ENCODE measurements around the gene TRPV5.

TRPV5 gene

DNA sequence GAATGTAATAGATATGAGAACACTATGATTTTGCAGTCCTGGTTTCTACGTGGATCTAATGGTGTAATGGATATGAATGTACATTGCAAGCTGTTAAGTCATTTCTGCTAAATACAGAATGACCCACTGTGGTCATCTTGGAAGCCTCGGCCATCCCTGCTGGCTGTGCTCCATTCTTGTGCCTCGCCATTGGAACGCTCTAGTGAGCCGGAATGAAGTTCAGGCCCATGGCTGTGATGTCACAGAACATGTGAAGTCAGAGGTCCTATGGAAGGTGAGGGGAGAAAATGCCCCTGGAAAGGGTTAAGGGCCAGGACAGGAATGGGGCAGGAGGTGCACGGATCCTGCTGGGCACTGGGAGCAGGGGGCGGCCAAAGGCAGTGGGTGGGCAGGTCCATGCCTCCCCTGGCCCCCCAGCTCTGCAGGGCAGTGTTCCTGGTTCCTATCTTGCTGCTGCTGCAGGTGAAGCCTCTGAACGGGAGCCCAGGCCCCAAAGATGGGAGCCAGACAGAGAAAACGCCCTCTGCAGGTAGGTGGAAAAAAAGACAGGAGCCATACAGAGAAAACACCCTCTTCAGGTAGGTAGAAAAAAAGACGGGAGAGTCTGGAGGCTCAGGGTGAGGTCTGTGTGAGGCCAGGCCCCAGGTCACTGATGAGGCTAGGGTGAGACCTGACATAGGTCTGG is 5.8 kb upstream of the TRPV5 start, which contains the start of gene LLCFC1:
Gene LLCFC1, plus strand, starts transcription at position 259 of the 685 bp plus-strand sequence. Its CDS starts 138 bp downstream, at position 397.
- DNase-seq = no peak

DNA sequence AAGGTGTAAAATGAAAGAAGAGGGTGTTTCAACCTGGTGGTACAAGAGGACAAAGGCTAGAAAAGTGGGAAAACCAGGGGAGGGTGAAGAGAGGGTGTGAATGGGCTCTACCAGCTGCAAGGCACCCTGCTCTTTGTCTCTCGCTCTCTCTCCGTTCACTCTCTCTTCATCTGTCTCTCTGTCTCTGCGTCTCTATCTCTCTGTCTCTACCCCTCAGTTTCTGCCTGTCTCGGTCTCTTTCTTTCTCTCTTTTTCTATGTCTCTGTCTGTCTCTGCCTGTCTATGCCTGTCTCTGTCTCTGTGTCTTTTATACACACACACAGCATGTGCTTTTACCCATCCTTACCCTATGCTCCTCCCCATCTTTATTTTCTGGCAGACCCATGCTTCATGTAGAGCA is 5.1 kb upstream of the TRPV5 start:
- no peak for DNase-seq

DNA sequence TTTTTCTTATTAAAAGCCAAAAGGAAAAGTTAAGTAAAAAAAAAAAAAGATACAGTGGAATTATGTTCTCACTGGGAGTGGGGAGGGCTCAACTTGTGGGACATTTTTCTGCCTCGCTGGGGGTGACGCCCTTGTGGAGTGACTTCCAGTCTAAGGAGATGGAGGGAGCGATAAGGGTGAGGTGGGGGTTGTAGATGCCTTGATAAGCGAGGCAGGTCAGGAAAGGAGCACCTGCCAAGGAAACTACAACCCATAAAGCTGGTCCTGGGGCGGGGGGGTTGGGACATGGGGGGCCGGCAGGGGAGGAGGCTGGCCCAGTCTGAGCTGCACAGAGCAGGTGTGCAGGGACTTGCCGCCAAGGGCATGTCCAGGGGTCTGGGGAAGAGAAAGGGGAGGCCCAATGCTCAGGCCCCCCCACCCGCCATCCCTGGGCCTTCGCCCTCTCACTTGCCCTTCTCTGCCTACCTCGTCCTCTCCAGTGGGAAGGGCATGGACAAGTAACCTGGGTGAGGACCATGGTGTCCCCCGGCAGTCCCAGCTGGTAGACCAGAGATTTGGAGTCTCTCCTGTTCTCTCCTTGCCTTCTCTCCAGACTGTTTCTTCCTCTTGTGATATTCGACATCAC is 2.5 kb upstream of the TRPV5 start:
- DNase-seq = no peak

DNA sequence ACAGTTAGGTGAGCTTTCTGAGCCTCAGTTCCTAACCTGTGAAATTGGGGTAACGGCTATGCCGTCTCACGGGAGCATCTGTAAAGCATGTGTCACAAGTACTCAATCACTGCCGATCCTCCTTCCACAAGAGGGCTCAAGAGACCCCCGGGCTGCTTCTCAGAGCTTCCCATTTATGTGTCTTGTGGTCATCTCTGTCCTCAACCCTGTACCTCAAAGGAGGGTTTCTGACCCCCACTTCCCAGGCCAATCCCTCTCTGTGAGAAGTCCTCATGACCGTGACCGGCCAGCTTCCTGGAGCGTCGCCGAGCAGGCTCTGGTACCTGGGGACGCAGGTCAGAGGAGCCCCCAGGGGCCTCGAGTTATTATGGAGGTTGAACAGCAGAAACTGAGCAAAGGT is 510 bp upstream of the TRPV5 start:
- DNase-seq = no peak

DNA sequence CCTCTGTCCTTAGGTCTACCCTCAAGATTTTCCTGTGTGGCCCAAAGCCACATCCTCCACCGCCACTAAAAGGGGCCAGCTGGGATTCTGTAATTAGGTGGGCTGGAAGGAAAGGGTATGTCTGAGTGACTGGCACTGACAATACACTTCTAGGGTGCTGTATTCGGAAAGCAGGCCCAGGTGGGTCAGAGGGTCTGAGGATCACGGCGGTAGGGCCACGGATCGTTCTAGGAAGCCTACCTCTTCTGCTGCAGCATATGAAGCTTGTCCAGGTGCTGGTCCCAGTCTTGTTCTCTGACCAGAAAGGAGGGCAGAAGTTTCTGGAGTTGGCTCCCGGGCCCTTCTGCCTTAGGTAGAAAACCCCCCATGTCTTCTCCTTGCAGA is 462 bp downstream of the TRPV5 start:
- no peak for DNase-seq

- no peak for DNase-seq
Measured at GRCh38 chr7:142932386-142933091, 1.0 kb downstream of the TRPV5 start.

- no peak for DNase-seq
Measured at GRCh38 chr7:142930126-142930730, 3.3 kb downstream of the TRPV5 start.

DNA sequence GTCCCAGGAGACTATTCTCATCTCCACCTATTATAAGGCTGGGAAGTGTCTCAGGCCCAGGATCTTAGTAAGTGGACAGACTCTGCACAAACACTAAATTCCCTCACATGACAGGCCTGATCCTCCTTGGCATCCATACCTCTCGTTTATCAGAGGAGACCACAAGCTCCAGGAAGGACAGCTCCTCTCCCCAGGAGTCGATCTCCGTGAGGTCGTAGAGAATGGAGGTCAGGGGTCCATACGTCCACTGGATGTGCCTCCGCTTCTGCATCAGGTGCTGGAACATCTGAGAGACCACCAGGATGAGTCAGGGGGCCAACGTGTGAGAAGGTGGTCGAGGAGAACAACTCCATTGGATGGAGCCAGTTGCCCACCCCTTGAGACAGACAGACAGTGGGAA is 5.6 kb downstream of the TRPV5 start:
- no peak for DNase-seq

- no peak for DNase-seq
Measured at GRCh38 chr7:142927085-142927745, 6.3 kb downstream of the TRPV5 start.

- DNase-seq = no peak
Measured at GRCh38 chr7:142925413-142925812, 8.1 kb downstream of the TRPV5 start.

GRCh38 chr7:142923391-142923790 is 10.2 kb downstream of the TRPV5 start:
- no peak for DNase-seq

DNA sequence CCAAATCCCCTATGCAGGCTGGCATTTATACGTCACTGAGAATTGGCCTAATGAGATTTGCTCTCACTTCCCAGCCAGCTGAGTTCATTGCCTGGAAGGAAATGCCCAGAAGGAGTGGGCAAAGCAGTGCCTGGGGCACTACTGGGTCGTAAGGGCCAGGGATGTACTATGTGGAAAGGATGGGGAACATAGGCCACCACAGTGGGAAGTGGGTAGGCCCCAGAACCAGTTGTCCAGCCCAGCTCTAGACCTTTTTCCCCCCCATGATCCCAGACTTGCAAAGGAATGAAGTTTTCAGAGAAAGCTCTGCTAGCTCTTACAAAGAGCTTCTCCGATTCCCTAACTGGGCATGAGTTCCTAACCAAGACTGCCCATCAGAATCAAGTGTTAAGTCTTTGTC is 13.9 kb downstream of the TRPV5 start:
- DNase-seq = no peak

DNA sequence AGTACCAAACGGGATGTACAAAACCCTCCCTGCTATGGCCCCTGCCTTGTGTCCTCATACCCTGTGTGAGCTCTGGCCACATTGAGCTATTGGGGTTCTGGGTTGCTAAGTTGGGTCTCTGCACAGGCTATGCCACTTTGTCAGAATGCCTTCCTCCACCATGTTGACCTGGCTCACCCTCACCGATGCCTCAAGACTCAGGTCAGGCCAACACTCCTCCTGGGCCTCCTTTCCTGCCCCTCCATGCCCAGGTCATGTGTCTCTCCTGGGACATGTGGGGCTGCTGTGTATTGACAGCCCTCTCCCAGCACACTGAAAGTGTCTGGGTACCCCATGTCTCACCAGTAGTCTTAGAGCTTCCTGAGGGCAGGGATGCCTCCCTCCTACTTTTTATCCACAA is 14.6 kb downstream of the TRPV5 start:
- no peak for DNase-seq

- no peak for DNase-seq
Measured at GRCh38 chr7:142917447-142917846, 16.1 kb downstream of the TRPV5 start.

DNA sequence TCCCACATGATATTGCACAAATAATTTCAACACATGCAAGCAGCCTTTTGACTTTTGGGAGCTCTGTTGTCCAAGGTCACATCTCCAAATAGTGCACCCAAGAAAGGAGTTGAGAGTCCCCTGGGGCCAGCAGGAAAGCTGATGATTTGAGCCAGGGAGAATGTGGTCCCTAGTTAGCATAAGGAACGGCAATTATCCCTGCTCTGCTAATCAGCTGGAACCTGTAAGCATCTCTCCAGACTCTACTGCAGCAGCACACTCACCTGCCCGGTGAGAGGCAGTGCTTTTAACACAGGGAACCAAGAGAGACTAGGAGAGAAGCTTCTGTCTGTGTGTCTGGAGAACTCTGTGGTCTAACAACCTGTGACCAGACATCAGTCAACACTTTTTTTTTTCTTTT is 17.0 kb downstream of the TRPV5 start:
- no peak for DNase-seq

- DNase-seq = no peak
Measured at GRCh38 chr7:142915315-142915714, 18.2 kb downstream of the TRPV5 start.

GRCh38 chr7:142914121-142914520 is 19.4 kb downstream of the TRPV5 start:
- no peak for DNase-seq

DNA sequence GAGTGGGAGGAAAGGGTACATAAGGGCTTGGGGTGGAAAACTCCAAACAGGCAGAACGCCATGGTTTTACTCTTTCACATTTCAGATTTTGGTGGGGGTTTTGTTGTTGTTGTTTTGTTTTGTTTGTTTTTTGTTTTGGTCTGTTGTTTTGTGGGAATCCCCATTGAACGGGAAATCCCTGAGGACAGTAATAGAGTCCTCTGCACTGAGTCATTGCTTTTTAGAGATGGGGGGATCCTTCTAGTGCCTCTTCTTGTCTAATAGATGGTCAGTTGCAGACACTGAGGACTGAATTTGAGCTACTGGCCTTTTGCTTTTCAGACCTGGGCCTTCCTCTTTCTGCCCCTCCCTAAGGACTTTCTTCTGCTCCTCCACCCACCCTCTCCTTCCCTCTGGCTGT is 20.0 kb downstream of the TRPV5 start:
- no peak for DNase-seq

DNA sequence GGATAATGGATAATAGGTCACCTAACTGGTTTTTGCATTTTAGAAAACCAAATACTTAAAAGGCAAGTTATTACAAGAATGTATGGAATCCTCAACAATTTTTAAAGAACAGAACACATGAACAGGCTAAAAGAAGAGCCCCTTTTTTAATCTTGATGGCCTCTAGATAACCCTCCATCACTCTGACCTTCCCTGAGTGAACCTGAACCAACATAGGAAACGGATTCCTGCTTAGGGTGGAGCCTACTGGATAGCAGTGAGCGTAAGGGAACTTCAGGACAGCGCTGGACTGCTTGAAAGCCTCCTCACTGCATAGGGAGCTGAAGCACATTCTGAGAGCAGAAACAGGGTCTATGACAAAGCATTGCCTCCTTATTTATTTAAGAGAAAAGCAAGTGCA is 20.5 kb downstream of the TRPV5 start:
- DNase-seq = no peak

DNA sequence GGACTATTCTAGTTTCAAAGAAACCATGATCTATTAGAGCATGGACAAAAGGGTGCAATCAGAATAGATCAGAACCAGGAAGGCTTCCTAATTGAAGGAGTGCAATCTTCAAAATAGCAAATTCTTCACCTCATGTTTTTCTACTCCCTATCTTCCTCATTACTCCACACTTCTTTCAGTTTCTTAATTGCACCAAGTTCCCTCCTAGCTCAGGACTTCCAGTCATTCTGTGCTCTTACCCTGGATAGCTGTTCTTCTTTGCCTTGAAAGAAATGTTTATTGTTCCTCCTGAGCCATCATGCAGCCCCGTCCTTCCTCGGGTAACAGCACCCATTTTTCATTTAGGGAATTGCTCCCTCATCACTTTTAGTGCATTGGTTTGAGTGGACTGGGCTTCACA is 23.1 kb downstream of the TRPV5 start:
- DNase-seq = no peak

GRCh38 chr7:142910031-142910433 is 23.5 kb downstream of the TRPV5 start:
- DNase-seq = no peak

GRCh38 chr7:142908921-142909890 is 24.3 kb downstream of the TRPV5 start:
- no peak for DNase-seq
